HEK293T (cell line): ENCODE results near the gene AGA.

Experiments used
- CTBP1 ChIP-seq: fragments of 450-650 bp; IDR thresholded peaks from 2 replicates; pipeline ENCODE4 v1.6.1; 2016; ENCODE audit warnings: borderline replicate concordance
- FOXA1 ChIP-seq: fragments of 450-650 bp; IDR thresholded peaks from 2 replicates; pipeline ENCODE4 v1.6.1; 2016; ENCODE audit warnings: mild to moderate bottlenecking
- FOXK2 ChIP-seq: fragments of 450-650 bp; IDR thresholded peaks from 2 replicates; pipeline ENCODE4 v1.6.1; 2016; ENCODE audit warnings: mild to moderate bottlenecking
- FOXM1 ChIP-seq: fragments of 450-650 bp; IDR thresholded peaks from 2 replicates; pipeline ENCODE4 v1.6.1; 2017; ENCODE audit warnings: mild to moderate bottlenecking, borderline replicate concordance
- HDGF ChIP-seq: fragments of 450-650 bp; IDR thresholded peaks from 2 replicates; pipeline ENCODE4 v1.6.1; 2017; ENCODE audit warnings: antibody characterized with exemption, borderline replicate concordance
- PKNOX1 ChIP-seq: fragments of 450-650 bp; IDR thresholded peaks from 2 replicates; pipeline ENCODE4 v1.6.1; 2016
- SP1 ChIP-seq: fragments of 450-650 bp; IDR thresholded peaks from 2 replicates; pipeline ENCODE4 v1.6.1; 2017
- TARDBP ChIP-seq: fragments of 450-650 bp; IDR thresholded peaks from 2 replicates; pipeline ENCODE4 v1.6.1; 2016
- ZNF384 ChIP-seq: fragments of 450-650 bp; IDR thresholded peaks from 2 replicates; pipeline ENCODE4 v1.6.1; 2016

GRCh38 chr4:177405508-177405907 is 36.7 kb downstream of the AGA start:
- no peak for TF ChIP-seq SP1
- no peak for TF ChIP-seq PKNOX1
- TF ChIP-seq TARDBP = no peak
- no peak for TF ChIP-seq FOXK2
- TF ChIP-seq CTBP1 = no peak
- no peak for TF ChIP-seq HDGF
- TF ChIP-seq FOXA1 = no peak
- no peak for TF ChIP-seq FOXM1
- TF ChIP-seq ZNF384 = no peak
